HPDE6-E6E7 (cell line): Measurements from ENCODE around the gene ENPP3.

Experiments used
- DNase-seq: peaks from one replicate; pipeline ENCODE4 v3.0.0; 2011; ENCODE audit warnings: missing footprints; ENCODE audit errors: extremely low spot score

ENPP3 gene

DNA sequence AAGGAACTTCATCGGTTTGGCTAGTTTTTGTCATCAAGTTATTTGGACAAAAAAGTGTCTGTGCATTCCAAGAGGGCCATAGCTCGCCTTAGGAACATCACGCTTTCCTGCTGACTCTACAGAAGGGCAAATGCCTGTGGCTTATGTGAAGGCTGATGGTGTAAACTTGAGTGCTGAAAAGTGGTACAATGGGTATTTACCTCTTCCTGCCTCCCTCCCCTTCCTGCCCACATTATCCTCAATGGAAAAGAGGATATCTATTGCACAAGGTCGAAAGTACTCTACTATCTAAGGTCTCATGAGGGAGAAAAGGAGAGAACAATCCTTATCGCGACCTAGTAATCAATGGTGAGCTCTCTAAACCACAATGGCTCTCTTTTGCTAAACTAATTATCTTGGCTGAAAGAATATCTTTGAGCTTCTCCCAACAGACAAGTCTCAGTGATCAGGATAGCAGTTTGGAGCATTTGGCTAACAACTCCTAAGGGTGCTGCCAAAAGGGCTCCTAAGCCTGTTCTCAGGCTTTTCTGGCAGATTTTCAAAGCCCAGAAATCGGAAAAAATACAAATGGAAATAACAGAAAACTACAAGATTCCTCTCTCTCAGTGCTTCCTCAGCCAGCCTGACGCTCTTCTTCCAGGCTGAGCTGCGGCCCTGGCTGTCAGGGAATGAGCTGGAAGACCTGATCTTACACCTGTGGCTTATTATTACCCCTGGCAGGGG is 128.1 kb downstream of the ENPP3 start:
- no peak for DNase-seq

DNA sequence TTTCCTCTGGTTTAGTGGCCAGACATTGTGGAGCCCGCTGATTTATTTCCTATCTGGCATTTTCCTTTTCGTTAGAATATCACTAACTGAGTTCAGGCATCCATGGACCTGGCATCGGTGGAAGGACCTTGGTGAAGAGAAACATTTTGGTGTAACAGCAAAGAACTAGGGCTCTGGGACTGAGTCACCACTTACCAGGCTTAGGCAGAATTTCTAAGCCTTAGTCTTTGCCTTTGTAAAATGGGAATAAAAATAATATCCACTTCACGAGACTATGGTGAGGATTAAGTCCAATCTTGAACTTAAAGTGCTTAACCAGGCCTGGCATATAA is 128.7 kb downstream of the ENPP3 start:
- no peak for DNase-seq

DNA sequence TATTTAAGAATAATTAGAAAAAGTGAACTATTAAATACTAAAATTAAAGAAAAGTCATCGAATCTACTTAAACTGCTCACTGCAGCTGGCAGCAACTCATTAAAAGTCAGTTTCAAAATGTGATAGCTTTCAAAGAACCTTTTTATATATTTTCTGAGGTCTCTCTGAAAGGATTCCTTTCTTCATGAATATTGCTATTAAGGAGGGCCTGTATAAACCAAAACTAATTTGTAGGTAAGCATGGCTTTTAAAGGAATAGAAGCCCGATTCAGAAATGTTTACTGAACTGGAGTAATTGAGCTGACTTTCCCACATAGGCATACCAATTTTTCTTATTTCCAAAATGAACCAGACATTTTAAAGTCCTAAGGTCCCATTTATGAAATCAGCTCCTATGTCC is 129.5 kb downstream of the ENPP3 start:
- no peak for DNase-seq

DNA sequence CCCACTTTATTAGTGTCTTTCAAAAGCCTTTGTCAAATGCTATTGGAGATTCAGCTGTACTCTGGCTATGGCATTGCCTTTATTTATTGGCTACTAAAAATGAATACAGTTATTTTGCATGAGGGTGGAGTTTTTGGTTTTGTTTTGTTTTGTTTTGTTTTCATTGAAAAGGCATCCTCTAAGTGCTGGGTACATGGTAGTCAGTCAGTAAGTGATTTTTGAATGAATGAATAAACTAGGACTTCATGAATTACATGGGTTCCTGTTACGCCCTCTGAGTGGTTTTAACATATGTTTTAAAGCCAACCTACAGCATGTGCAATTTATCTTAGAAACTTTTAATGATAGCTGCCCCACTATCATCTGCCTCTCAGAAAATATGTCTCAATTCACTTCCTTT is 131.9 kb downstream of the ENPP3 start:
- no peak for DNase-seq

DNA sequence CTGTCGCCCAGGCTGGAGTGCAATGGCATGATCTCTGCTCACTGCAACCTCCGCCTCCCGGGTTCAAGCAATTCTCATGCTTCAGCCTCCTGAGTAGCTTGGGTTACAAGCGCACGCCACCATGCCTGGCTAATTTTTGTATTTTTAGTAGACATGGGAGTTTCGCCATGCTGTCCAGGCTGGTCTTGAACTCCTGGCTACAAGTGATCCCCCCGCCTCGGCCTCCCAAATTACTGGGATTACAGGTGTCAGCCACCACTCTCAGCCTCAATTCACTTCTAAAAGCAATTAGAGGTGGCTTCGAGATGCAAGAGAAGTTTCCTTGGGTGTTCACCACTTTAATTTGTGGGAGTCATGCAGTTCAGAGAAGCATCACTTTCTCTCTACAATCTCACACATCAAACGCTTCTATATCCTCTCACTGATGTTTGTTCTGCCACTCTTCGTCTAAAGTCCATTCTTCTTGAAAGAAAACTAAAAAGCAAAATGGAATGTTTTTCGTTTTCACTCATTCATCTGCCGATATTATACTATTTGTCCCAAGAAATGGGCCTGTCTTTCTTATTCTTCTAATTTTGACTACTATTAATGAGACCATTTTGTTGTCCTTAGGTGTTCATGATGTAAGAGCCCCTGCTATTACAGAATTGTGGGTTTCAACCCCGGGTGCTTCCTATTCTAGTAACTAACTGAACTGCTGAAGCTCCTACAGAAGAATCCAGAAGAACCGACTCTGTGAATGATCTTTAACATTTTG is 132.5 kb downstream of the ENPP3 start:
- no peak for DNase-seq

DNA sequence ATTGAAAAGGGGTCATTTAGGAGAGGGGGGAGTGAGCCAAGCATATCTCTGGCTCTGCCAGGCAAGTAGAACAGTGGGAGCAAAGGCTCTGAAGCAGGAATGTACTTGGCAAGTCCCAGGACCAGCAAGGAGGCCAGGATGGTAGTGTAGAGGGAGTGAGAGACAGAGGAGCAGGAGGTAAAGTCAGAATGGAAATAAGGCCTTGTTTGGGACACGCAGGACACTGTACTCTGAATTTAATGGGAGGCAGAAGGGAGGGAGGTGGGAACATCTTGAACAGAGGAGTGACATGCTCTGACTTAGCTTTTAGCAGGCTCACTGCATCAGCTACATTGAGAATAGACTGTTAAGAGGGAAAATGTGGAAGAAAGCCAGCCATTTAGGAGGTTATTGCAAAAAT is 133.7 kb downstream of the ENPP3 start:
- no peak for DNase-seq

DNA sequence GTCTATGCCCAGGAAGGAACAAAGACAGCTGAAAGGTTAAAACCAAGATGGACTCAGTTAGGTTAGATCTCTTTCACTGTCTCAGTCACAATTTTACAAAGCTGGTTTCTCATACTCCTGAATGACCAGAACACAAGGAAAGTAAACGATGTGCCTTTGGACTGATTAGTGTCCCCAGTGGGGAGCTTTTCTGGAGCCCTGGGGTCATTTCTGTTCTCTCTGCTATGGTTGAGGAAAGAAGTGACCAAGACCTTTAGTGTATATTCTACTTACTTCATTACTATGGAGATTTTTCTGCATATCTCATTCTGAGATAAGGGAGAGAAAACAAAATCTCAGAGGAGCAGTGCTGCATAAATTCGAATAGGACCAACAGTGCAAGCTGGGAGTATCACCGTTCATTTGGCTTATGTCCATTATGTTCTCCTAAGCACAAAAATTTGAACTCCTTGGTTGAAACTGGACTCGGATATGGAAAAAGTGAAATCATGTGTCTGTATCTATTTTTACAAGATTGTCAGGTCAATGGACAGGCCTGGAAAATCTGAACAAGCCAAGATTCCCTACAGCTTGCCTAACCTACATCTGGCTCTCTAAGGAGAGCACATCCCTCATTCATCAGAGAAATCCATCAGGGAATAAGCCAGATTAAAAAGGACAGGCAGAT is 136.3 kb downstream of the ENPP3 start:
- no peak for DNase-seq

DNA sequence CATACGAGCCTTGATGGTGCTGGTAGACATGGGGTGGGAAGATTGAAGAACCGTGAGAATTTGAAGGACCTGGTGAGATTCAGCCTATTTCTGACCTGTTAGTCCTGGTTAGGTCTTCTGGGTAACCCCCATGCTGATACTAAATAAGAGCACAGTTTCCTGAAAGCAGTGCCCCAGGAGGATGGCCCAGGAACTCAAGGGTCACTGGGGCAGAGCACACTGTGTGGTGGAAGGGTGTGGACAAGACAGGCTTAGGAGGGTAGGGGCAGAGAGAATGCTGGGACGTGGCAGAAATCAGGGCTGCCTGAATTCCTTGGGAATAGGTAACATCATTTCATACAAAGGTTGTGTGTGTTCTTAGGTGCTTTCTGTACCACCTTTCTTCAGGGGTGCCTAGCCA is 138.8 kb downstream of the ENPP3 start:
- DNase-seq: no peak

DNA sequence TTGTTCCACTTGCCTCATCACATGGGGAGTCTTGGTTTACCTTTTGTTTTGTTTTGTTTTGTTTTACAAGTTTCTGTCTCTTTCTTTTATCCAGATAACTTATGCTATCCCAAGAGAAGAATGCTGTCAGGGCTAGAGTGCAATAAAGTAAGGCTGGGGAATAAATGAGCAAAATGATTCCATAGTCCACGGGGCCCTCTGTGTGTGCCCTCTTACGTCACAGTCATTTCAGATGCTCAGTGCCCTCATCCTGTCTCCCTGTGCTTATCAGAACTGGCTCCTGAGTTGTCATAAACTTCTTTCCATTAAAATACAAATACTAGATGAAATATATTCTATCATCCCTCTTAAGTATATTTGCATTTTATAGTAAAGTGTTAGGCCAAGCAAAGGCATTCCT is 139.9 kb downstream of the ENPP3 start:
- no peak for DNase-seq

DNA sequence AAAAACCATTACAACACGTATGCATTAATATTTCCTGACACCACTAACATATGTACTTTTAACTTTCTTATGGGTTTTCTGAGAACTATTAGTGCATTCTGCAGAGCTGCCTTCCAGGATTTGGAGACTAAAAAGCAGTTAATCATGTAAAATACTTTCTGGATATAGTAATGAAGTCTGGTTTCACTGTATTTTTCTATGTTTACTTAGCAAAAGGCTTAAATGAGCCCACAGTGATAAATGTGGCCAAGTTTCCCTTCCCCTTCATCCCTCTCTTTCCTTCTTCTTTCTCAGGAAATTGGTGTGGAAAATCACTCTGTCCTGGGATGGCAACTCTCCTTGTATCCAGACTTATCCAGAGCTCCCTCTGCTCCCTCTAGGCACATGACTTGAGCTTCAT is 141.1 kb downstream of the ENPP3 start:
- DNase-seq: no peak

DNA sequence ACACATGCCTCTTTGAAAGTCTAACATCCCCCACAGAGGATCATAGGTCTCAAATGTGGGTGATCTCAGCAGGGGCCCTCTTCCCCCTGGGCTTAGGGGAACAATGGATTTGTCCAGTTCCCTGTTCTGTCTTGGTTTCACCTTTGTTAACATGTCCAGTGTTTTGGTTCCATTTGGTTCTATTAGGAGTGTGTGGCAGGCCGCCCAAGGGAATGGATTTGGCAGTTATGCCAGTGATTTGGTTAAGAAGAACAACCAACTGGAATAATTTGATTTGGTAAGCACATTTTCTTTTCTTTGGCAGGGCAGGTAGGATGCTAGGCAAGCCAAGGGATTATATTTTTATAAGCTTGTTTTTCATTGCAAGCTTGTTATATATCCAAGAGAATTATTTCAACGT is 142.2 kb downstream of the ENPP3 start:
- DNase-seq: no peak

DNA sequence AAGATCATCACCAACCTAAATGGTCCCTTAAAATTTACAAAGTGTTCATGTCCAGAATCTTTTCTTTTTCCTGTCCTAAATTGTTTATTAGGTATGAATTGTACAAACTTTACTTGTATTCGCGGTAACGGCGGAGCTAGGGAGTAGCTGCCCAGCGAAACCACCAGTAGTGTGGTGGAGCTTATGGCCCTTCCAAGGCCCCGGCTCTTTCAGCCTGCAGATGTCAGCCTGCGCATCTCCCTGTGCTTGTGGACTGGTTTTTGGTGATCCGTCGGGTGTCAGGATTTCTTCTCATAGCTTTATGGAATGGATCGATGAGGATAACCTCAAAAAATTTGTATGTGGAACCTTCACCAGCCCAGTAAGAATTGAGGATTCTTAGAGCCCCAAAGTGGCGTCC is 143.5 kb downstream of the ENPP3 start:
- no peak for DNase-seq

DNA sequence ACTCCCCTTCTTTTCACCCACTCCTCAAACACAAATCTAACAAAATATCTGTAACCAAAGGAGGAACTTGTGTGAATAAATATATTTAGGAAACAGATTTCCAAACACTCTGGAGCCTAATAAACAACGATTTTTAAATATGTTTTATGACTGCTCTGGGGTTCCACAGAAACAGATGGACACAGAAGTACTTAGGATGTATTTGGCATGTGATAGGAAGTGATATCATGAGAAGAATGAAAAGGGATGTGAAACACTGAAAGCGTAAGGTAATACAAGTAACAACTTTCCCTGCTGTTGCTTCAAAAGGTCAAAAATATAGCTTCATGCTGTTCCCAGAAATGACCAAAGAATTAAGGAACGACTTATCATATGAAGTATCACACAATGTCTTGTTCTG is 144.6 kb downstream of the ENPP3 start:
- no peak for DNase-seq

DNA sequence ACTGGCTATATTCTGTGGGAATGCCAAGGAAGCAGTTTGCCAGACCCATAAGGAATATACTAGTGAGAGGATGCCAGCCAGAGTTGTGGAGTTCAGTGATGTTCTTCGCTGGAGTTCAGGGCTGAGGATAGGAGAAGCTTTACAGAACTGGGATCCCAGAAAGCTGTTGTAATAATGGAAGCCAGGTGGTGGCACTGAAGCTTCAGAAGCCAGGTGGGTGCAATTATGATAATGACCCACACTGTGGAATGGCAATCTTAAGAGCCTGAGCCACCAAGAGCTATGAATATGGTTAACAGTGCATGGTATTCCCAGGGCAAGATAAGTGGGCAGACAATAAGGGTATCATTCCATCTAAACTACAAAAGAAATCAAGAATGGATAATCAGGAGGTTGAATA is 145.7 kb downstream of the ENPP3 start:
- DNase-seq: peak; percentile 29

DNA sequence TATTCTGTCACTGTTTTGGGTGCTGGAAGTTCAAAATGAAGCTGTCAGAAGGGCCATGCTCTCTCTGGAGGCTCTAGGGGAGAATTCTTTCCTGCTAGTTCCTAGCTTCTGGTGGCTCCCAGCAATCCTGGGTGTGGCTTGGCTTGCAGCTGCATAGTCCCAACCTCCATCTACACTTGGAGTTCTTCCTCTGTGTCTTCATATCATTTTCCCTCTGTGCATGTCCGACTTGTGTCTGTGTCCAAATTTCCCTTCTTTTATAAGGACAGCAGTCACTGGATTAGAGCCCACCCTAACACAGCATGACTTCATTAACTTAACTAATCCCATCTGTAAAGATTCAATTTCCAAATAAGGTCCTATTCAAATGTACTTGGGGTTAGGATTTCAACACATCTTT is 147.5 kb downstream of the ENPP3 start:
- no peak for DNase-seq

DNA sequence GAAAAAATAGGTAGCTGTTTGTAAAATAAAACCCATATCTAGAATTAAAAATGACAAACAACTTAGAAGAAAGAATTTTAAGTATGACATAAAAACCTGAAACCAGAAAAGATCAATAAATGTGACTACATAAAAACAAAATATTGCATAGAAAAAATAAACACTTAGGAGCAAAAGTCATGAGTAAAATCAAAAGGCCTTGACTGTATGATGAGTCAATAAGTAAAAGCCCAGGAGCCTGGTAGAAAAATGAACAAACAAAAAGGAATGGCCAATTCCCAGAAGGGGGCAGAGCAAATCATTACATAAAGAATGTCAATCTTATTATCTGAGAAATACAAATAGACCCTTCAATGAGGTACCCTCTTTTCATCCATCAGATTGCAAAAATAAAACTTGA is 150.0 kb downstream of the ENPP3 start:
- no peak for DNase-seq

DNA sequence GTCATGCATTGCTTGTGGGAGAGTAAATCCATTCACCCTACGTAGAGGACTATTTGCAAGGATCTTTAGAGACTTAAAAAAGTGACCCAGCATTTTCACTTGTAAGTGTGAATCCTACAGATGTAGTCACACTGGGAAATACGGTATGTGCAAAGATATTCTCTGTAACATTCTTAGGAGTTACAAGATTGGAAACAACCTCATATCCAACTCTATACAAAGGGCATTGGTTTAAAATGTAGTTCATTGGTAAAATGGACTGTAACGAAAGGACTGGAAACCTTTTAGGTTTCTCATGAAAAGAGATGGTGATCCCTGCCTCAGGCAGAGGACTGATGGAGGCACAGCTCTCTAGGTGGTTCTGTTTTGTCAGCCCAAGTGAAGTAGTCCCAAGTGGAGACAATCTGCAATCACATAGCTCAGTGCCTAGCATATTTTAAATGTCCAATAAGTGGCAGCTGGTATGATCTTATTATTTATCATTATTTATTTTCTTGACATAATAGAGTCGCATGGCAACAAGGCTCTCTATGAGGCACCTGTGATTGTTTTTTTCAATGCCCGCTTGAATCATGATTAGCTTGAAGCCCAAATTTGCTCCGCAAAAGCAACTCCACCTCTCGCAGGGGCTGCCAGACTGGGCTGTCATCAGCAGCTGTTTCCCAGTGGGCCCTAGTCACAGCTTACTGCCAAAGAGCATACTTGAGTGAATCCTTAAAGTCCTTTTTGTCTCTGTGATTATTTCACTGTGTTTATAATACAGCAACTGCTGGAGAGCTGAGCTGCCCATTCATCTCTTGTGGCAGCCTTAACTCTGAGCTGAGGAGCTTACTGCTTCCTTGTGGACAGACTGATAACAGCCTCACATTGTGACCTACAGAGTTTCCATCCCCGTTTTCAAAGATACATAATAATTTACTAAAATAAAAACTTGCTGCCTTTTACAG is 150.9 kb downstream of the ENPP3 start:
- DNase-seq: no peak

DNA sequence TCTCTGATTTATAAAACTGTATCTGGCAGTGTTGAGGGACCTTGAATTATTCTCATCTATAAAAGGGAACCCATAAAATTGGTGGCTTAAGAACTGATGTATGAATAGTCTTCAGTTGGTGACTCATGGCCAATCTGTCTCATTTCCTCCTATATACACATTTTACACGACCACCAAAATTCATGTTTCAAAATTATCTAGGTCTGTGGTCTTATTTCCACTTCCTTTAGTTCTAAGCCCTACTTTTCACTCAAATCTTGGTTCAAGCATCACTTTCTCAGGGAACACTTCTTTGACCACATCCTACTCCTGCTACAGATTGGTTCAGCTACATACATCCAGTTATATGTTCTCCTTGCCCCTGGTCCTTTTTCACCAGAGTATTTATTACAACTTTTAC is 152.1 kb downstream of the ENPP3 start:
- no peak for DNase-seq

DNA sequence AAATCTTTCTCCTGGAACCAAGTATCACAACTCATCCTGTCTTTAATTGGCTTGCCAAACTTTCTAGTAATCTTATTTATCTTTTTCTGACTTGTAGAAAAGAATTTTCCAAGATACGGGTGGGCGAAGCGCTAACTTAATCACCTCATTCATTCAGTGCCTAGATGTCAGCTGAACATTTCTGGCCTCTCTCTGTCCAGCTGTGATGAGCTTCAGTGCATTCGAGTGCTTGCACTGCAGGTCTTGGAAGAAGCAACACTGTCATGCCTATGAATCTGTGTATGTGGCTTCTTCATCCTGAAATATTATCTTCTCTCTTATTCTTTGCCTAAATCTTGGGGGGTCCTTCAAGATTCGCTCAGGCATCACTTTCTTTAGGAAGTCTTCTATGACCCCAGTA is 154.4 kb downstream of the ENPP3 start:
- no peak for DNase-seq

DNA sequence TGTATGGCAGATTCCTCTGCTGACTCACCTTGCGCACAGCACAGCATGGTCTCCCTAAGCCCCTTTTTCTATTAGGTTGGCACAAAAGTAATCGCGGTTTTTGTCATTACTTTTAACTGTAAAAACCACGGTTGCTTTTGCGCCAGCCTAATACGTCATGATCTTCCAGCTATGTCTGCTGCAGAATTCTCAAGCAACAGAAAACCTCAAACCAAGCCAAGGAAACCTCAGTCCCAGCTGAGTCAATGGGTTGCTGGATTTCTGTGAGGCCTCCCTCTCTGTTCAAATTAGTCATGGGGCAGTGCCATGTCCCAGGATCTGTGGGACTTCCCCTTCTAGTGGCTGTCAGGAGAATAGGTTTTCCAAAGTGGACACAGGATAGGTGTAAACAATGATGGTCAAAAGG is 155.0 kb downstream of the ENPP3 start:
- peak; percentile 5 for DNase-seq

DNA sequence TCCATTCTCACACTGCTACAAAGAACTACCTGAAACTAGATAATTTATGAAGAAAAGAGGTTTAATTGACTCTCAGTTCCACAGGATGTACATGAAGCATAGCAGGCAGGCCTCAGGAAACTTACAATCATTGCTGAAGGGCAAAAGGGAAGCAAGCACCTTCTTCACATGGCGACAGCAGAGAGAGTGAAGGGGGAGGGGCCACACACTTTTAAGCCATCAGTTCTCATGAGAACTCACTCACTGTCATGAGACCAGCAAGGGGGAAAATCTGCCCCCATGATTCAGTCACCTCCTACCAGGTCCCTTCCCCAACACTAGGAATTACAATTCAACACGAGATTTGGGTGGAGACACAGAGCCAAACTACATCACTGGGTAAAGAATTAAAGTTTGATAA is 158.3 kb downstream of the ENPP3 start:
- no peak for DNase-seq
